HepG2 (cell line): ENCODE results near the gene UQCC5. TPM values are rescaled to one million over a fixed set of nuclear protein-coding genes. Genes with fewer than 3 reads are reported as not detected.

Source experiments
- ATAC-seq: fragments of 200-7000 bp; cut with Tn5 transposase; 3 replicates; pipeline ENCODE4 v1.9.1; 2020; ENCODE audit warnings: mild to moderate bottlenecking, moderate library complexity
- BruUV-seq: library from RNA; stranded (reverse); fragments of 400-500 nt; replicated peaks from 2 replicates; lab custom pipeline; 2021; lab: Mats Ljungman, UMichigan
- CTCF ChIA-PET: fragments of 300-600 bp; formaldehyde crosslinking; extraction: SDS; loops from one replicate; lab custom pipeline; 2021; ENCODE audit warnings: low total read pairs, inconsistent platforms, low intra/inter-chr PET ratio; lab: Yijun Ruan, JAX
- POLR2A ChIA-PET: fragments of 350-600 bp; sonication (Branson Sonifier 250); formaldehyde crosslinking; loops from one replicate; lab custom pipeline; 2020; ENCODE audit warnings: antibody characterized with exemption, inconsistent platforms; lab: Yijun Ruan, JAX
- DNase-seq: peaks from one replicate; pipeline ENCODE4 v3.0.0-alpha.2; 2015; ENCODE audit warnings: low spot score
- FAIRE-seq: peaks from 3 replicates; lab custom pipeline; 2011; peaks lifted over from hg19 to GRCh38; lab: Jason Lieb, UNC
- H2AFZ ChIP-seq: one replicate; pipeline ENCODE4 v1.6.1; 2011; ENCODE audit warnings: low read length, inconsistent platforms
- H3K27ac ChIP-seq: fragments of 300-600 bp; 3 replicates; pipeline ENCODE4 v1.8.0; 2011; ENCODE audit warnings: mixed run types, mild to moderate bottlenecking, mixed read lengths, low read length, inconsistent platforms; ENCODE audit not compliant: insufficient read depth; ENCODE audit errors: extremely low read length
- H3K27me3 ChIP-seq, 2 experiments: fragments of 200-600 bp in 1 of 2; 2 replicates in 1 of 2; 3 replicates in 1 of 2; pipeline versions ENCODE4 v1.6.0 to v1.8.0; 2011; ENCODE audit warnings: low read length in 2 of 2, mild to moderate bottlenecking in 2 of 2, moderate library complexity in 2 of 2, inconsistent platforms in 1 of 2; ENCODE audit not compliant: insufficient read depth in 2 of 2, control insufficient read depth in 1 of 2
- H3K36me3 ChIP-seq, 2 experiments: fragments of 200-600 bp in 1 of 2; replicated peaks in 1 of 2; 2 replicates in 1 of 2; 3 replicates in 1 of 2; pipeline versions ENCODE4 v1.5.1 to v1.8.0; 2011; ENCODE audit warnings: low read length in 2 of 2, inconsistent platforms in 1 of 2; ENCODE audit not compliant: insufficient read depth in 2 of 2, control insufficient read depth in 1 of 2
- H3K4me1 ChIP-seq: 2 replicates; pipeline ENCODE4 v1.5.1; 2012; ENCODE audit warnings: low read length, inconsistent platforms; ENCODE audit not compliant: insufficient read depth
- H3K4me2 ChIP-seq: 2 replicates; pipeline ENCODE4 v1.6.0; 2011; ENCODE audit warnings: low read depth, low read length, inconsistent platforms
- H3K4me3 ChIP-seq, 3 experiments: fragments of 200-600 bp in 1 of 3; sonication (generic), shearing (Covaris generic) in 1 of 3; replicated peaks in 1 of 3; 2 replicates each; pipeline ENCODE4 v1.5.1; 2011 to 2016; ENCODE audit warnings: low read length in 3 of 3, inconsistent platforms in 2 of 3, low read depth in 2 of 3, mild to moderate bottlenecking in 2 of 3, control low read depth in 1 of 3, mixed read lengths in 1 of 3; ENCODE audit not compliant: insufficient read depth in 1 of 3
- H3K79me2 ChIP-seq: one replicate; pipeline ENCODE4 v1.6.1; 2011; ENCODE audit warnings: low read length, inconsistent platforms; ENCODE audit not compliant: insufficient read depth
- H3K9ac ChIP-seq: 2 replicates; pipeline ENCODE4 v1.6.0; 2011; ENCODE audit warnings: mild to moderate bottlenecking, low read depth, low read length, inconsistent platforms; ENCODE audit not compliant: insufficient read depth
- H3K9me3 ChIP-seq: 2 replicates; pipeline ENCODE4 v1.5.1; 2012; ENCODE audit warnings: mild to moderate bottlenecking, low read length
- H4K20me1 ChIP-seq: 2 replicates; pipeline ENCODE4 v1.6.0; 2011; ENCODE audit warnings: inconsistent platforms, mild to moderate bottlenecking, low read length, moderate library complexity; ENCODE audit not compliant: insufficient read depth
- EHMT2 ChIP-seq: fragments of 200-600 bp; sonication (generic); IDR thresholded peaks from 2 replicates; pipeline ENCODE4 v1.7.0; 2017; ENCODE audit warnings: antibody characterized with exemption, low read depth, low read length, borderline replicate concordance
- GPN1 ChIP-seq: sonication (generic); formaldehyde crosslinking; IDR thresholded peaks from 2 replicates; pipeline ENCODE4 v1.5.1; 2020; ENCODE audit warnings: missing genetic modification reagents, borderline replicate concordance
- HNRNPL ChIP-seq: fragments of 200-400 bp; formaldehyde crosslinking; IDR thresholded peaks from 2 replicates; pipeline ENCODE4 v1.6.1; 2017; ENCODE audit warnings: mild to moderate bottlenecking, low read depth, low read length
- MAFF ChIP-seq: IDR thresholded peaks from 2 replicates; pipeline ENCODE4 v1.6.1; 2011; ENCODE audit warnings: low read depth, low read length, improper control_type of control experiment
- PAF1 ChIP-seq: IDR thresholded peaks from 2 replicates; pipeline ENCODE4 v1.6.1; 2016; ENCODE audit warnings: missing genetic modification reagents, missing compliant biosample characterization
- PRPF4 ChIP-seq: fragments of 200-400 bp; formaldehyde crosslinking; IDR thresholded peaks from 2 replicates; pipeline ENCODE4 v1.6.1; 2016; ENCODE audit warnings: low read length, low read depth; ENCODE audit not compliant: poor library complexity, severe bottlenecking
- REXO4 ChIP-seq: sonication (generic); formaldehyde crosslinking; IDR thresholded peaks from 2 replicates; pipeline ENCODE4 v1.8.0; 2022; ENCODE audit warnings: missing genetic modification reagents, mild to moderate bottlenecking, borderline replicate concordance
- RFXANK ChIP-seq: IDR thresholded peaks from 2 replicates; pipeline ENCODE4 v1.6.1; 2016
- SOX13 ChIP-seq, 3 experiments: fragments of 450-650 bp in 1 of 3; sonication (generic) in 1 of 3; formaldehyde crosslinking in 1 of 3; IDR thresholded peaks in 2 of 3; conservative IDR thresholded peaks in 1 of 3; 2 replicates each; pipeline versions ENCODE4 v1.5.0 to v1.6.1; 2016 to 2020; ENCODE audit warnings: antibody characterized with exemption in 1 of 3, mild to moderate bottlenecking in 1 of 3, missing compliant biosample characterization in 1 of 3, missing genetic modification reagents in 1 of 3, moderate library complexity in 1 of 3
- SSRP1 ChIP-seq: IDR thresholded peaks from 2 replicates; pipeline ENCODE4 v1.6.1; 2016; ENCODE audit warnings: control low read depth
- TOPORS ChIP-seq: sonication (generic); formaldehyde crosslinking; IDR thresholded peaks from 2 replicates; pipeline ENCODE4 v1.8.0; 2023; ENCODE audit warnings: mild to moderate bottlenecking, missing genetic modification reagents
- ZNF747 ChIP-seq: sonication (generic); formaldehyde crosslinking; IDR thresholded peaks from 2 replicates; pipeline ENCODE4 v1.8.1; 2023; ENCODE audit warnings: missing genetic modification reagents, mild to moderate bottlenecking, borderline replicate concordance
- ZNF749 ChIP-seq: sonication (generic); formaldehyde crosslinking; IDR thresholded peaks from 2 replicates; pipeline ENCODE4 v1.8.0; 2022; ENCODE audit warnings: mild to moderate bottlenecking, missing genetic modification reagents, moderate library complexity, borderline replicate concordance
- ZNF780A ChIP-seq: sonication (generic); formaldehyde crosslinking; IDR thresholded peaks from 2 replicates; pipeline ENCODE4 v1.8.0; 2022; ENCODE audit warnings: mild to moderate bottlenecking, missing genetic modification reagents, moderate library complexity
- WGBS: methylation state at CpG from one replicate; pipeline ENCODE4 v1.1.6; 2017; ENCODE audit warnings: low lambda C conversion rate; 5-methylcytosine and 5-hydroxymethylcytosine counted together
- in situ Hi-C: cut with HindIII; loops from 2 replicates; pipeline ENCODE4 v1.10.0; 2017; ENCODE audit warnings: low pct_unique_long_range_greater_than_20kb; ENCODE audit not compliant: extremely low pct_ligation_motif_present
- intact Hi-C: fragments of 100-400 bp; cut with micrococcal nuclease; formaldehyde crosslinking; loops from one replicate; pipeline ENCODE4 v1.10.0; 2022; ENCODE audit not compliant: unreplicated experiment
- polyA plus RNA-seq, 8 experiments: library from polyadenylated mRNA; depleted of rRNA in 3 of 8; stranded (reverse) in 7 of 8; unstranded in 1 of 8; fragments of >200 nt; fragmentation: Illumina TruSeq in 4 of 8; extraction: Trizol in 4 of 8; gene quantifications; 2 replicates each; pipeline versions ENCODE4 v1.2.1 to v1.2.3, GENCODE V29; 2011 to 2016; ENCODE audit warnings: low read depth in 4 of 8, missing spikeins in 1 of 8, mixed read lengths in 1 of 8; ENCODE audit not compliant: insufficient read depth in 1 of 8
- total RNA-seq, 5 experiments: library from RNA; depleted of rRNA; stranded (reverse); fragments of >200 nt; fragmentation: Illumina TruSeq; extraction: Trizol; gene quantifications; 2 replicates each; pipeline ENCODE4 v1.2.3, GENCODE V29; 2016; ENCODE audit warnings: low read depth in 1 of 5
- TF ChIP-seq, protein P1 (sequence below): sonication (generic); formaldehyde crosslinking; IDR thresholded peaks from 2 replicates; pipeline ENCODE4 v1.8.0; 2023; ENCODE audit warnings: mild to moderate bottlenecking, missing genetic modification reagents
- TF ChIP-seq, protein P2 (sequence below): sonication (generic); formaldehyde crosslinking; IDR thresholded peaks from 2 replicates; pipeline ENCODE4 v1.5.0; 2020; ENCODE audit warnings: mild to moderate bottlenecking, missing genetic modification reagents, borderline replicate concordance

Gene UQCC5
- total and polyA plus RNA-seq, 2 of the 13 experiments (the other 11 are each of a cell fraction or from before 2014, with no cell fraction given) = 15.4 to 29.5 TPM

DNA sequence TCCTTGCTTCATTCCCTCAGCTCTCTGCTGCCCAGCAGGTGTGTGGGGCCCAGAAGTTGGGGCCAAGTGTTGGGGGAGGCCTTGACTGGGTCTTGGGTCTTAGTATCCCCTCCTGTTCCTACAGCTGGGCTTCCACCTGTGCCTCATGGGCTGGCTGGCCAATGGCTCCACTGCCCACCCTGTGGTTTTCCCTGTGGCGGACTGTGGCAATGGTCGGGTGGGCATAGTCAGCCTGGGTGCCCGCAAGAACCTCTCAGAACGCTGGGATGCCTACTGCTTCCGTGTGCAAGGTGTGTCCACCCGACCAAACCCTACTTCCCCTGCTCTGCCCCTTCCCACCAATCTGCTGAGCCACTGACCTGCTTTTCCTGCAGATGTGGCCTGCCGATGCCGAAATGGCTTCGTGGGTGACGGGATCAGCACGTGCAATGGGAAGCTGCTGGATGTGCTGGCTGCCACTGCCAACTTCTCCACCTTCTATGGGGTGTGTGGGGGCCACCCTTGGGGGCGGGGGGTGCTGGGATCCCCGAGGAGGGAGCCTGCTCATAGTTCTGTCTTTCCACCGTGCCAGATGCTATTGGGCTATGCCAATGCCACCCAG is 13.7 kb upstream of the UQCC5 start:
- FAIRE-seq = no peak
- POLR2A ChIA-PET = interaction anchor here (1.1 kb wide), 1 partner anchor 10 kb away, joined by 4 read pairs; no protein-coding TSS in a partner anchor
- 89% methylated on average over 10 of the region's 14 CpGs for WGBS
- in situ Hi-C loops = no loop called here
- Histone ChIP-seq H3K79me2 (no peaks in the 10 kb centered on the region), H3K4me1 (peaks cover 19% of the 10 kb centered on the region), H4K20me1 (no peaks in the 10 kb centered on the region), H3K4me3 (no peak overlapping the region)
- no peak for DNase-seq
- ATAC-seq = no peak
- TF ChIP-seq, protein P1, sequence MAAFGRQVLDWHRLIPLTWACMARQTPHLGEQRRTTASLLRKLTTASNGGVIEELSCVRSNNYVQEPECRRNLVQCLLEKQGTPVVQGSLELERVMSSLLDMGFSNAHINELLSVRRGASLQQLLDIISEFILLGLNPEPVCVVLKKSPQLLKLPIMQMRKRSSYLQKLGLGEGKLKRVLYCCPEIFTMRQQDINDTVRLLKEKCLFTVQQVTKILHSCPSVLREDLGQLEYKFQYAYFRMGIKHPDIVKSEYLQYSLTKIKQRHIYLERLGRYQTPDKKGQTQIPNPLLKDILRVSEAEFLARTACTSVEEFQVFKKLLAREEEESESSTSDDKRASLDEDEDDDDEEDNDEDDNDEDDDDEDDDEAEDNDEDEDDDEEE (CRISPR knock-in tag) = no peak
- no peak for TF ChIP-seq PAF1 (CRISPR knock-in tag)
- TF ChIP-seq TOPORS = no peak
- TF ChIP-seq EHMT2 = no peak
- no peak for TF ChIP-seq GPN1 (CRISPR knock-in tag)
- no peak for TF ChIP-seq ZNF780A (CRISPR knock-in tag)
- TF ChIP-seq PRPF4 = no peak
- no peak for TF ChIP-seq SSRP1 (CRISPR knock-in tag)
- no peak for TF ChIP-seq MAFF
- TF ChIP-seq ZNF749 = no peak
- TF ChIP-seq SOX13 (IDR thresholded peaks at IDR 0.05) = no peak
- no peak for TF ChIP-seq SOX13 (CRISPR knock-in tag; conservative IDR thresholded peaks at IDR 0.05 in 1 of 2, IDR thresholded peaks at IDR 0.05 in 1 of 2)
- TF ChIP-seq ZNF747 (CRISPR knock-in tag) = no peak
- TF ChIP-seq, protein P2, sequence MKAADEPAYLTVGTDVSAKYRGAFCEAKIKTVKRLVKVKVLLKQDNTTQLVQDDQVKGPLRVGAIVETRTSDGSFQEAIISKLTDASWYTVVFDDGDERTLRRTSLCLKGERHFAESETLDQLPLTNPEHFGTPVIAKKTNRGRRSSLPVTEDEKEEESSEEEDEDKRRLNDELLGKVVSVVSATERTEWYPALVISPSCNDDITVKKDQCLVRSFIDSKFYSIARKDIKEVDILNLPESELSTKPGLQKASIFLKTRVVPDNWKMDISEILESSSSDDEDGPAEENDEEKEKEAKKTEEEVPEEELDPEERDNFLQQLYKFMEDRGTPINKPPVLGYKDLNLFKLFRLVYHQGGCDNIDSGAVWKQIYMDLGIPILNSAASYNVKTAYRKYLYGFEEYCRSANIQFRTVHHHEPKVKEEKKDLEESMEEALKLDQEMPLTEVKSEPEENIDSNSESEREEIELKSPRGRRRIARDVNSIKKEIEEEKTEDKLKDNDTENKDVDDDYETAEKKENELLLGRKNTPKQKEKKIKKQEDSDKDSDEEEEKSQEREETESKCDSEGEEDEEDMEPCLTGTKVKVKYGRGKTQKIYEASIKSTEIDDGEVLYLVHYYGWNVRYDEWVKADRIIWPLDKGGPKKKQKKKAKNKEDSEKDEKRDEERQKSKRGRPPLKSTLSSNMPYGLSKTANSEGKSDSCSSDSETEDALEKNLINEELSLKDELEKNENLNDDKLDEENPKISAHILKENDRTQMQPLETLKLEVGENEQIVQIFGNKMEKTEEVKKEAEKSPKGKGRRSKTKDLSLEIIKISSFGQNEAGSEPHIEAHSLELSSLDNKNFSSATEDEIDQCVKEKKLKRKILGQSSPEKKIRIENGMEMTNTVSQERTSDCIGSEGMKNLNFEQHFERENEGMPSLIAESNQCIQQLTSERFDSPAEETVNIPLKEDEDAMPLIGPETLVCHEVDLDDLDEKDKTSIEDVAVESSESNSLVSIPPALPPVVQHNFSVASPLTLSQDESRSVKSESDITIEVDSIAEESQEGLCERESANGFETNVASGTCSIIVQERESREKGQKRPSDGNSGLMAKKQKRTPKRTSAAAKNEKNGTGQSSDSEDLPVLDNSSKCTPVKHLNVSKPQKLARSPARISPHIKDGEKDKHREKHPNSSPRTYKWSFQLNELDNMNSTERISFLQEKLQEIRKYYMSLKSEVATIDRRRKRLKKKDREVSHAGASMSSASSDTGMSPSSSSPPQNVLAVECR (CRISPR knock-in tag) = no peak
- TF ChIP-seq HNRNPL = no peak
- no peak for TF ChIP-seq RFXANK
- no peak for TF ChIP-seq REXO4
- TF ChIP-seq, all 625 proteins: peak for 0
- intact Hi-C loops = no loop called here
- Histone ChIP-seq H3K36me3 (peaks cover 9 to 26% of the 10 kb centered on the region in 2 experiments), H2AFZ (no peak overlapping the region), H3K9ac (no peak overlapping the region), H3K27ac (no peak overlapping the region), H3K9me3 (no peaks in the 10 kb centered on the region), H3K4me2 (no peak overlapping the region), H3K27me3 (peaks cover 1 to 7% of the 10 kb centered on the region in 2 experiments)
- CTCF ChIA-PET = no interaction called here
- BruUV-seq = no TSS peak
